HG03135 (cell line): ENCODE data around the gene AFAP1.
"Not testable (repeated sequence)": the region's sequence is repeated elsewhere in the genome, so short reads cannot be mapped to it uniquely, and the experiment has no call there.

Source experiments
- ATAC-seq: cut with Tn5 transposase; IDR thresholded peaks from one replicate; pipeline ENCODE4 v1.9.1; 2021; ENCODE audit warnings: mild to moderate bottlenecking, moderate library complexity; ENCODE audit not compliant: unreplicated experiment

The AFAP1 gene

DNA sequence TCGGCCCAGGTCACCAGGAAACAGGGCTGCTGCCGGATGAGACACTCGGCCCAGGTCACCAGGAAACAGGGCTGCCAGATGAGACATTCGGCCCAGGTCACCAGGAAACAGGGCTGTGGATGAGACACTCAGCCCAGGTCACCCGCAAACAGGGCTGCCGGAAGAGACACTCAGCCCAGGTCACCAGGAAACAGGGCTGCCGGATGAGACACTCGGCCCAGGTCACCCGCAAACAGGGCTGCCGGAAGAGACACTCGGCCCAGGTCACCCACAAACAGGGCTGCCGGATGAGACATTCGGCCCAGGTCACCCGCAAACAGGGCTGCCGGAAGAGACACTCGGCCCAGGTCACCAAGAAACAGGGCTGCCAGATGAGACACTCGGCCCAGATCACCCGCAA lies 21.5 kb downstream of the AFAP1 start:
- not testable (repeated sequence) for ATAC-seq

- no peak for ATAC-seq
Observed at GRCh38 chr4:7917669-7918068, 22.0 kb downstream of the AFAP1 start.

- no peak for ATAC-seq
Observed at GRCh38 chr4:7915875-7916242, 23.8 kb downstream of the AFAP1 start.

- ATAC-seq, result no peak
Observed at GRCh38 chr4:7912826-7913225, 26.8 kb downstream of the AFAP1 start.

DNA sequence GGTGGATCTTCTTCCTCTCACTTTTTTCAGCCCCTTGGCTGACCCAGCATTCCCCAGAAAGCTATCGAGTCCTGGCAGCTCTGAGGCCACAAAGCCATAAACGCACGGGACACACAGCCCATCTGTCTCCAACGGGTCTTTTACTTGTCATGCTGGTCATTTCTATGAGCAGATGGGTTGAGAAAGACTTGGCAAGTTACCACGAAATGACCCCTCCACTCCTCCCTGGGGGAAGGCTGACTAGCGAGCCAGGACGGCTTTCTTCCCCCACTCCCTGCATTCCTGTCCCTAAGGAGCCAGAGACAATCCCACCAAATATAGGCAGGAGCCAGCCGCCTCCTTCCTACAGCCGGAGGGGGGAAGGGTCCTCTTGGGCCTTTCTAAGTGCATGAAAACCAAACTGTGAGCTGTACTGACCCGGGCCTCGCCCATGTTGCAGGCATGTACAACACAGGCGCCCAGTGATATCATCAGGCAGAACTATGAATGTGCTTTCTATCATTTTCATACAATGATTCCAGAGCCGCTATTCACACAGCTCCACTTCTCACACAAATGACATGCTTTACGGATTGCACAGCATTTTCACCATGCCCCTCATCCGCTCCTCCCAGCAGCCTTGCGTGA lies 28.6 kb downstream of the AFAP1 start:
- ATAC-seq, result no peak

DNA sequence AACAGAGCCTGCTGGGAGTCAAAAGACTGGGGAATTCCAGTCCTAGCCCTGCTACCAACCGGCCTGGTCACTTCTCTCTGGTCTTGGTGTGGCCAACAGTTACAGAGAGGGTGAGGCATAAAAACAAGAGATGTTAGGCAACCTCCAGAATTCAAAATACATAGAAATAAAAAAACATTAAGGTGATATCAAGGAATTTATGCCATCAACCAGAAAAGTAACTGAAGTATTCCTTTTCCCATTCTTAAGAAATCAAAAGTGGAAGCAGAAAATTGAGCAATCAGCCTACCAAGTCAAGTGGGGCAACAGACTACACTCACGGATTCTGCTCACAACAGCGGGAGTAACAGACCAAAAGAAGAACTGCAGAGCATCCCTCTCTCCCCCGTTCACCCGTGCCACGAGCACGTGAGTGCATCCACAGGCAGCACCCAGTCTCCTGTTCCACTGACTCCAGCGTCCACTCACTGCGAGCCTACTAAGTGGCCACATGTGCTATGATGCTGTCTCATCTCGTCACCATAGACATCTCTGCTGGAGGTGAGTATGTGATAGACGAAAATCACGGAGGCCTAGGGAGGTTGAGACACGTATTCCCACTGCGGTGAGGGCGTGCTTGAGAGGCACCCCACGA lies 29.3 kb downstream of the AFAP1 start:
- no peak for ATAC-seq

- no peak for ATAC-seq
Observed at GRCh38 chr4:7909463-7910262, 30.0 kb downstream of the AFAP1 start.

DNA sequence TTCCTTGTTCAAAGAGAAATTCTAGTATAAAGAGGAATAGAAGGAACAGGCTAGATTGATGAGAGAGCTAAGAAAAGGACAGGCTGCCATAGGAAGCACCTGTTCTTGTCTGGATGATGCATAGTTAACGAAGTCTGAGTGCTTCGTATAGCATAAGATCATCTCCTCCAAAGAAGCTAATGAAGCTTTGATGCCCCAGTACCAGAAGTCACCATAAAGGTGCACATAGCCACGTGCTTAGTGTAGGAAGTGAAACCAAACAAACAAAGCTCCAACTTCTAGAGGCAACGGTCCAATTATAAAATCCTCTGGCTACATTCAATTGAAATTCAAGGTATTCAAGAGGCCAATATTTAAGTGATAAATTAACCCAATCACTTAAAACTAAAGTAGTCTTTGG lies 31.0 kb downstream of the AFAP1 start:
- no peak for ATAC-seq

- ATAC-seq, result no peak
Observed at GRCh38 chr4:7907142-7907541, 32.5 kb downstream of the AFAP1 start.

DNA sequence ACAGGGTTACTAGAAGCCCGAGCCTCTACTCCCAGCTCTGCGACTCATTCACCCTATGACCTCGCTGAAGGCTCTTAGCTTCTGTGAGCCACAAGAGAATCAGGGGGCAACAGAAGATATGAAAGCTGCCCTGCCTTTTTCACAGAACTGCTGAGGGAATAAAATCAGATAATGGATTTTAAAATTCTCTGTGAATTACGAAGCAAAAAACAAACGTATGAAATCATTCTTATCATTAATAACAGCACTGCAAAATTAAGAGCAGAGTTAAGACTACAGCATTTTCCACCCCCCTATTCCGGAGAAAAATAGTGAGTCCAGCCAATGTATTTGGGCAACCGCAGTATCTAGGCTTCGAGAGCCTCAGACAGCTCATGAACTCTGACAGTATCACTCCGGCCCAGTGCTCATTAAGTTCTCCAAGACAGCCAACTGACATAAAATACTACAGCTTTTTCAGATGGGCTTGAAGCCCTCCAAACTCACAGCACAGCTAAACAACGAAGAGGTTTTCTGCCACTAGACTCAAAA lies 33.4 kb downstream of the AFAP1 start:
- no peak for ATAC-seq

GRCh38 chr4:7904952-7905915 lies 34.4 kb downstream of the AFAP1 start:
- ATAC-seq, result no peak

DNA sequence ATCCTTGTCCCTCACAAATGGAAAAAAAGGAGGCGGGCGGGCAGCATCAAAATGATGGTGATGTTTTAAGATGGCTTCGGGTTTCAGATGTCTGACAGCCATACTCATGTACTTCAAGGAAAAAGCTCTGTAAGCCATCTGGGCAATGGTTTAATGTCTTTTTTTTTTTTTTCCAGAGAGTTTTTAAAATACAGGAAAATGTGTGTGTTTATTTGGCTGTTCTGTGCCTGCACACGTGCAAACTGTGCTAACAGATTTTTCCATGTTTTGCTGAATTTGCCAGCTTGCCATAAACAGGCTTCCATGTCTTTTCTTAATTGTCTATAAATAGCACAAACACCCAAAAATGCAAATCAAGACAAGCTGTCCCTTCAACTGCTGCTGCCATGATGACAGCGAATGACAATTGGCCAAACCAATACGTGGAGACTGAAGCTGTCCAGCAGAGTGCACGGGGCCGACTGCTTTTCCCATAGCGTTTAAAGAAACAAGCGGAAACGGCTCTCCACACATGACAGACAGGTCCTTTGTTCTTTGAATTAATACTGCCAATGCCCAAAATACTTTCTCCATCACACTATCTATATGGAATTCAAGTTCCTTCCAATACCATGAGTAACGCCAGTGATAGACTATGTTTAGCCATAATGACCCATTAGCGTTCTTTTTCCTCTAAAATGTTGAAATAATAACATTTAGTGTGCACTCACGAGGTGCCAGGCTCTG lies 35.7 kb downstream of the AFAP1 start:
- no peak for ATAC-seq

- ATAC-seq, result no peak
Observed at GRCh38 chr4:7902826-7903225, 36.8 kb downstream of the AFAP1 start.

DNA sequence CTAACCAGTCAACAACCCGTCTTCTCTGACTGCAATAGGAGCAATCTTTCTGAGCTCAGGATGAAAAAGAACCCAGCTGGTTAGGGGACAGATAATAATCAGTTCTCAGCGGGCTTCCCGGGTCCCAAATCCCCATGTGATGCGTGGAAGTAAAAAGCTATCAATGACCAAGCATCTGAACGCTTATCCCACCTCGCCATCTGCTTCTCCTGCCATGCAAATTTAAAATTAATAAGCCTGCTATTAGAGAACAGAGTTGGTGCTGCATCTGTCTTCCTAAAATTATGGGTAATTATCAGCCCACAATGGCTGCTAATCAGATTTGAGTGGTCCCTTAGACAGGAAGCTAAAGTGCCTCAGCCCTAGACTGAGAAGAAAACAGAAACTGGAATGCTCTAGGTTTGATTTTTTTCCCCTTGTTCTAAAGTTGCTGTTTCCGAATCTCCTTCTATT lies 37.5 kb downstream of the AFAP1 start:
- no peak for ATAC-seq

DNA sequence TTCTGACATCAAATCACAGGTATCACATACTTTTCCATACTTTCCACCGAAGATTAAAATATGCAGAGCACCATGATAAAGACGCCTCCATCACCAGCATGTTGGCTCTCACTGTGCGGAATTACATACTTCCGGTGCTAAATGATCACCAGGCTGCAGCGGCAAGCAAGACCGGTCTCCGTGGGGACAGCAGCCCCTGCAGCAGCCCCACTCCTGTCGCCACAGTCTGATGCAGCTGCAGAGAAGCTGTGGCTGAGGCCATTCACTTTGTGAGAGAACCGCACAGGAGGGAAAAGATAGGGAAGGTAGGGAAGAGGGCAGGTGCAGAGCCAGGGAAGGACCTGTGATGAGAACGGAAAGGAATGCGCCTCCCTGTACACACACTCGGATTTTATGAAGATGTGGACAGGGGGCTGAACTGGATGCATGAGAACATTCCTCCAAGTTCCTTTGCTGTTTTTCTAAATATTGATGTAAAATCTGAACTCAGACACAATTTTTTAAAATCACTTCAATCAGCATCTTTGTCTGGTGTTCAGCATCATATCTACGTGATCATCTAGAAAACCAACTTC lies 38.3 kb downstream of the AFAP1 start:
- no peak for ATAC-seq

DNA sequence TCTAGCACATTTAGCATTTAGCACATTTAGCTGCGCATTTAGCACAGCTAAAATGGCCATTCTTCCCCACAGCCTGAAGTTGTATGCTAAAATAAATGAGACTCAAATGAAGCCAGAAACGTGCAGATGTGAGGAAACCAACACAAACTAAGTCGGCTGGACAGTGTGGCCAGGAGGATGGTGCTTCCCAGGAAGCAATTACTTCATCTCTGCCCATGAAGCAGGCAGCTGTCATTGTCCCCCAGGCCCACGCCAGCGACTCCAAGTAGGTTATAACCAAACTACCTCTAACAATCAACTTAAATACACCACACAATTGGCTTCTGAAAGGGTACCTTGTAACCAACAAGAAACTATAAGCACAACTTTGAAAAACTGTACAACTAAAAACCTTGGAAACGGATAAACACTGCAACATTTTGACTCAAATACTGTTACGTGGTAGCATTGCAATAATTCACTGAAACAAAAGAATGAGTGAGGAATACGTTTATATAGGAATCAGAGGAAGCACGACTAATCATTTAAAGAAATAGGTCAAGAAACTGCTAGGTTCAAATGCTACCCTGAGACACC lies 39.2 kb downstream of the AFAP1 start:
- no peak for ATAC-seq

DNA sequence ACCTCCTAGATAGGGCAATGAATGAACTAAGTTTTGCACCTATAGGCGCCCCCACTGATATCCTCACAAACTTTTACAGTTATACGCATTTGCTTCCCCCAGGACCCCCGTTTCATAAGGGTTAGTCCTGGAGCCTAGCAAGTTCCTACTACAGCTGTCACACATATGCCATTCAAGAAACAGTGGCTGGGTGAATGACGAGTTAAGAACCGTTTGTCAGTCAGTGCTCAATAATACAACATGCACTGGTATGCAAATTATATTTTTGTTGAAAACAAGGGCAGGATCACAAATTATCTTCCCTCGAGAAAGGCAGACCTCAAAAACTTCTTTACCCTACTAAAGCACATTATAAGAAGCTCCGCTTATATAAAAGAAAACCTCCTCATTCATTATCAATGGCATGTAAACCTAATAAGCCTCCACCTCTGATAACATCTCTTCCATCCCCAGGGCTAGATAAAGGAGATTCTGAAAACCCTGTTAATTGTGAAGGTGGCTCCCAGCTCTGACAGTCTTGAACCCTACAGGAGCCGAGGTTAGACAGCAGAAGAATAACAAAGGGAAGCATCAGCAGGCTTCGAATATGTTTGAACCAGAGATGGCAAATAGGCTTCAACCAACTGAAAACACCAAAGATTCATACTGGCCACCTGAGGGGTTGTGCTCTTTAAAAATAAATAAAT lies 40.3 kb downstream of the AFAP1 start:
- ATAC-seq, result no peak

DNA sequence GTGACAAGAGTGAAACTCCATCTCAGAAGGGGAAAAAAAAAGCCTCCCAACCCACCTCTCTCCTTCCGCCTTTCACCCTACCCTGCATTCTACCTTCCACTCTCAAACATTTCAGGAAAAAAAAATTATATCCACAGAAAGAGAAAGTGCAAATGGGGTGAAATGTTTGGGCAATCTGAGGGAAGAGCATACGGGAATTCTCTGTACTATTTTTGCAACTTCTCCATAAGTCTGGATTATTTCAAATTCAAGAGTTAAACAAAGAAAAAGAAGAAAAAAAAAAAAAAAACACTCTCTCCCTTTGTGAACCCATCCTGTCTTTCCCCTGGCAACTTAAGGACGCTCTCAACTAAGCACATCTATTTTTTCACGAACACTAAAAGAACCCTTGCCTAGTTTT lies 41.3 kb downstream of the AFAP1 start:
- no peak for ATAC-seq

DNA sequence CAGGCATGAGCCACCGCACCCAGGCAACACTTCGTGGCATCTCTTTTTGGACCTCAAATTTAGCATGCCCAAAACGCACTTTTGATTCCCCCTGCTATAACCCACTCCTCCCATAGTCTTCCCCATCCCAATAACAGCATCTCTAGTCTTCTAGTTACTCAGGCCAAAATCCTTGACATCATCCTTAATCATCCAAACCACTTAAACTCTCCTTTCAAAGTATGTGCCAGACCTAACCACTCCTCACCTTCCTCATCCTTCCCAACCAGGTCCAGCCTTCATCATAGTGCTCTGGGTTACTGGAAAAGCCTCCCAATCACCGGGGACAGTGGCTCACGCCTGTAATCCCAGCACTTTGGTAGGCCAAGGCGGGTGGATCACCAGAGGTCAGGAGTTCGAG lies 41.9 kb downstream of the AFAP1 start:
- no peak for ATAC-seq
